Stimulated activated CD8-positive, alpha-beta memory T cell treated with anti-CD3 and anti-CD28 coated beads, Interleukin-4, amount 100 ng/mL, for 24 hours (primary cell): ENCODE measurements around the gene THAP4.

Source experiments
- DNase-seq: peaks from one replicate; pipeline ENCODE4 v3.0.0-alpha.2; 2020; ENCODE audit warnings: low read depth

THAP4 gene

DNA sequence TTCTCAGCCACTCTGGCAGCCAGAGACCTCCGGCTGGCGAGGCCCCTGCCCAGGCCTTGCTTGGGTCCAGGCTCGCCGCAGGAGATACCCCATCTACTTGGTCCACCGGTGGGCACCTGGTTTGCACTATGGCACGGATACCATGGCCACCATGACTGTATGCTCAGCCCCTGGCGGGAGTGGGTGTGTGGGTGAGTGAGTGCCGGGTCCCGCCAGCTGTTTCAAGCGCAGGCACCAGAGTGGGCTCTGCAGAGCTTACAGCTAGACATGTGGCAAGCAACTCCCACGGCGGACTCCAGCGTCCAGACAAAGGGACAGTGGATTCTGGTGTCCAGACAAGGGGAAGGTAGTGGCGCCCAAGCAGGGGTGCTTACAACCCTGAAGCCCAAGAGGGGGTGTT lies 2.0 kb upstream of the THAP4 start:
- no peak for DNase-seq

- DNase-seq, result peak; percentile 34
Measured at GRCh38 chr2:241637795-241638660, 1.1 kb upstream of the THAP4 start.

- peak; percentile 18 for DNase-seq
Measured at GRCh38 chr2:241636182-241637017, 558 bp downstream of the THAP4 start.

- DNase-seq, result no peak
Measured at GRCh38 chr2:241635756-241636155, 1.2 kb downstream of the THAP4 start.

- DNase-seq, result no peak
Measured at GRCh38 chr2:241633561-241633960, 3.4 kb downstream of the THAP4 start.

- no peak for DNase-seq
Measured at GRCh38 chr2:241632478-241633325, 4.3 kb downstream of the THAP4 start.

DNA sequence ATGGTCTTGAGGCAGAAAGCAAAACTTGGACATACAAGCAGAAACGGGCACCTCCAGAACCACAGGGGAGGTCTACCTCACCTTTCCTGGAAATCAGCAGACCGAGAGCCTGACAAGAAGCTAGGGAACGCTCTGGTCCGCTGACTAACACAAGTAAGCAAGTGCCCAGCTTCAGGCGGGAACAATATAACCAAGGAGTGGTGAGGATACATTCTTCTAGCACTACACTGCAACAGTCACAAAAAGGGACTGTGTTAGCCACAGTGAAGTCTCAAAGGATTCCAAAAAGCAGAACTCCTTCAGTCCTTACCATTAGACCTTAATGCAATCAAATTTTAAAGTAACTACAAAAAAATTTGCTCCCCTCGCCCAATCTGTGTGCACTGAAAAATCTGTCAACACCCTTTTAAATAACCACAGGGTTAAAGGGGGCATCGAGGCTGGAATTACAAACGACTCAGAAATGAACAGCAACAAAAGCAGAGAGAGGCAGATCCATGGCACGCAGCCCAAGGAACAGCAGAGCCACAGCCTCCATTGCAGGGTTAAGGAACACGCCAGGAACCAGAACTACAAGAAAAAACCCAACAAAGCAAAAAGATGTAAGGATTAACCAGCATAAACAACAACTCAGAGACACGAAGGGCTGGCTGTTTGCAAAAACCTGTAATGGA lies 7.1 kb downstream of the THAP4 start:
- DNase-seq, result no peak

GRCh38 chr2:241627675-241628074 lies 9.3 kb downstream of the THAP4 start:
- DNase-seq, result no peak

GRCh38 chr2:241620419-241620769 lies 16.6 kb downstream of the THAP4 start:
- peak; percentile 31 for DNase-seq

GRCh38 chr2:241619597-241620418 lies 17.1 kb downstream of the THAP4 start:
- no peak for DNase-seq

DNA sequence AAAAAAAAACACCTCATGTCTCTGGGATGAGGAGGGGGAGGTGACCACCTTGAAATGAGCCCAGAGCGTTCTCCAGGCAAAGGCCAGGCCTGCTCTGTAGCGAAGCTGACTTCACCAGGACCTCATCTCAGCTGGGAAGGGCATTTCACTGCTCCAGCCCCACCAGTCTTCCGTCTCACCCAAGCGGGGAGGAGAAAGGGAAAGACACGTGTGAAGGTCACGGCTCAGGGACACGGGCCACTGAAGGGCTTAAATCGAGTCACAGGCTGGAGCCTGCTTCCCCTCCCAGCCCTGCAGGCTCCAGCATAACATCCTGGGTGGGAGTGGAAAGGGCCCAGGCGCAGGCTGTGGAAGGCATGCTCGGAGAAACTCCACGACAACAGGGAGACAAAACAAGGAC lies 18.1 kb downstream of the THAP4 start:
- DNase-seq, result no peak

DNA sequence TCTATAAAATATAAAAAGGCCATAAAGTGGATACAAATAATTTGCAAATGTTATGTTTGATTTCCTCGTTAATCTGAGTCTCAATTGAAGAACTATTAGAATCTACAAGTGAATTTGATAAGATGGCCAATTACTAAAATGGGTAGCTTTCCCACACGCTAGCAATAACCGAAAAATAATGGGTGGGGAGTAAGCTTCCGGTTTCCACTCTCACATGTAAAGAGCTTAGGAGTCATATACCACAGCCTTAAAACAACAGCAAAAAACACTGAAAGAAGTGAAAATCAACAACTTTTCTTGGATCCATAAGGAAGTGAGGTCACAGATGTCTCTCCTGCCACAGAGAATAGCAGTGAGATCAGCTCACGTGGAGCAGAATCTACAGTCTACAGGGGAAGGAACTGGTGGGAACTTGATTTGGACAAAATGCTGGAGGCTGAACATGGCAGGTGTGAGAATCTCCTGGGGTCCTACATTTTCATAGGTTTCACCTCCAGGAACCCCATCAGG lies 18.6 kb downstream of the THAP4 start:
- DNase-seq, result no peak

DNA sequence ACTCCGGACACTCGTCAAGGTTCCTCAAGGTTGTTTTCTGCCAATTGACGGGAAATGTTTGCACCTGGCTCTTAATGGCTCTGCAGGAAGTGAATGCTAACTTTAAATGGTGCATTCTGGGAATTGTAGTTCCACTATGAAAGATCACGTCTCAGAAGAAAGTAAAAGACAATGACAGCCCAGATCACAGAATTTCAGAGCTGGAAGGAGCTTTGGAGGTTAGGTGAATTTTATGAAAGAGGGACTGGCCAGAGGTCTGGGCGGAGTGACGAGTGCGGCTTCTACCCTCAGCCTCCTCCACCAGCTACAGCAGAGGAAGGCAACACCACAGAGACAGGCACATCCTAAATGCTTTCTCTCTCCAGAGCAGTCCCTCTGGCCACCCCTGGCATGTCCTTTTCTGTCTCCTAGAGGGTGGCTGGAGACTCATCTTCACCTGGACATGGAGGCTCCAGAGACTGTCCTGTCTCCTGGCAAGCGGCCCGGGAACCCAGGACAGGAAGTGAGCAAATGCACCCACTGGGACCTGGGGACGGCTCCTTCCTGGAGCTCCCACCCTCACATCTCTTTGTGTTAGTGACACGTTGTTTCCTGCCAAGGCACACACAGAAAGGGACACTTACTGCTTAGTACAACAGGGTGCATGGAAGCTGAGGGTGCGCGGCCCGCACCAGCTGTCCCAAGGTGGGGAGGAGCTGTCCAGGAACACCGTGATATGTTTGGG lies 19.4 kb downstream of the THAP4 start:
- DNase-seq, result no peak

- no peak for DNase-seq
Measured at GRCh38 chr2:241616168-241617125, 20.5 kb downstream of the THAP4 start.

- DNase-seq, result no peak
Measured at GRCh38 chr2:241615522-241616052, 21.4 kb downstream of the THAP4 start.

GRCh38 chr2:241615041-241615440 lies 21.9 kb downstream of the THAP4 start:
- DNase-seq, result no peak

DNA sequence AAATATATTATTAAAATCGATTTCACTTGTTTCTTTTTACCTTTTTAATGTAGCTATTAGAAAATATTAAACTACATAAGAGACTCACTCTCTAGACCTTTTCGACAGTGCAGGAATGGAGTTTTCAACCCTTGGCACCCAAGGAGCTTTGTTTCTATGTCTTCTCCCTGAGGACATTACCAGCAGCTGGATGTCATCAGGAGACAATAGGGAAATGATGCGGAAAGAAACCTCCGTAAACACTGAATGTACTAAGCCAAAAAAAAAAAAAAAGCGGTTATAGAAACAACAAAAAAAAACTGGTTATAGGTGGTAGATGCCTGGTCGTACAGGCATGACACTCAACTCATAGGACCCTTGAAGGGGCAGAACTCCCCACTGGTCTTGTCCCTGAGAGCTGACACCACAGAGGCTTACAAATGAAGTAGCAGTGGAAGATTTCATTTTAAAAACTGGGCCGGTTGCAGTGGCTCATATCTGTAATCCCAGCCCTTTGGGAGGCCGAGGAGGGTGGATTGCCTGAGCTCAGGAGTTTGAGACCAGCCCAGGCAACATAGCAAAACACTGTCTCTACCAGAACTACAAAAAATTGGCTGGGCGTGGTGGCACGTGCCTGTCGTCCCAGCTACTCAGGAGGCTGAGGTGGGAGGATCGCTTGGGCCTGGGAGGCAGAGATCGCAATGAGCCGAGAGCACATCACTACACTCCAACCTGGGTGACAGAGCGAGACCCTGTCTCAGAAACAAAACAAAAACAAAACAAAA lies 23.8 kb downstream of the THAP4 start:
- no peak for DNase-seq
